Measurements from ENCODE around the gene SCIN. TPM values are rescaled to one million over a fixed set of nuclear protein-coding genes. Genes with fewer than 3 reads are reported as not detected.
"Not testable (repeated sequence)": the region's sequence is repeated elsewhere in the genome, so short reads cannot be mapped to it uniquely, and the experiment has no call there.

SCIN gene
- total RNA-seq, 4 donors from 2014 or later: under 0.01 to 6.5 (median 2.4) TPM

- TF ChIP-seq CTCF (IDR thresholded peaks at IDR 0.05) (no peak), POLR2A (IDR thresholded peaks at IDR 0.05) (no peak)
These were observed 82.6 kb downstream of the SCIN start for GRCh38 chr7:12653110-12653509.

DNA sequence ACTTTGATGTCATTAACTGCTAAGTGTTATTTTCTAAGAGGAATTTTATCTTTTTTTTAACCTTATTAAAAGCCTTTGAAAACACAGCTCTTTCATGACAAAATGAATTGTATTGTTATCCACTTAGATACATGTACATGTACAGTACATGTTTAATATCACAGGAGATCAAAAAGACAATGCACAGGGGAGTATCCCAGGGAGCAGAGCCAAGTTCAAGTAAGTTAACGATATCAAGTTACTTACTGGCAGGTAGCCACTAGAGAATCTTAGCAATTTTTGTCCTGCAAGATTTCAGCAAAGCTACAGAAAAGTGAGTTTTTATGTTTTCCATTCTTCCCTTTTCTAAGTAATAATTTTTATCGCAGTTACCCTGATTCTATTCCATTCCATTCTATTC is 83.0 kb downstream of the SCIN start:
- no peak for DNase-seq
- no peaks in the 10 kb centered on the region for H3K9me3 ChIP-seq
- no peak overlapping the region for H3K27ac ChIP-seq
- H3K27me3 ChIP-seq: no peaks in the 10 kb centered on the region
- no peak overlapping the region for H3K4me3 ChIP-seq
- H3K4me1 ChIP-seq: no peaks in the 10 kb centered on the region
- H3K36me3 ChIP-seq: no peaks in the 10 kb centered on the region
- intact Hi-C loops (cut with DNase I; ENCODE audit: low total_unique reads): no loop called here
- TF ChIP-seq POLR2A (IDR thresholded peaks at IDR 0.05) (no peak), CTCF (IDR thresholded peaks at IDR 0.05) (no peak)

More at GRCh38 chr7:12653110-12653509, 82.6 kb downstream of the SCIN start:
- H3K4me3 ChIP-seq: no peak overlapping the region
- intact Hi-C loops (cut with DNase I; ENCODE audit: low total_unique reads): no loop called here
- DNase-seq: no peak
- no peaks in the 10 kb centered on the region for H3K27me3 ChIP-seq
- H3K27ac ChIP-seq: no peak overlapping the region
- H3K4me1 ChIP-seq: no peaks in the 10 kb centered on the region
- H3K36me3 ChIP-seq: no peaks in the 10 kb centered on the region
- no peaks in the 10 kb centered on the region for H3K9me3 ChIP-seq

GRCh38 chr7:12655161-12655560 is 84.6 kb downstream of the SCIN start:
- no peak overlapping the region for H3K27ac ChIP-seq
- H3K4me1 ChIP-seq: no peaks in the 10 kb centered on the region
- no peak overlapping the region for H3K4me3 ChIP-seq
- no peaks in the 10 kb centered on the region for H3K9me3 ChIP-seq
- no peak for DNase-seq
- intact Hi-C loops (cut with DNase I; ENCODE audit: low total_unique reads): no loop called here
- TF ChIP-seq CTCF (IDR thresholded peaks at IDR 0.05) (no peak), POLR2A (IDR thresholded peaks at IDR 0.05) (no peak)
- no peaks in the 10 kb centered on the region for H3K27me3 ChIP-seq
- no peaks in the 10 kb centered on the region for H3K36me3 ChIP-seq

DNA sequence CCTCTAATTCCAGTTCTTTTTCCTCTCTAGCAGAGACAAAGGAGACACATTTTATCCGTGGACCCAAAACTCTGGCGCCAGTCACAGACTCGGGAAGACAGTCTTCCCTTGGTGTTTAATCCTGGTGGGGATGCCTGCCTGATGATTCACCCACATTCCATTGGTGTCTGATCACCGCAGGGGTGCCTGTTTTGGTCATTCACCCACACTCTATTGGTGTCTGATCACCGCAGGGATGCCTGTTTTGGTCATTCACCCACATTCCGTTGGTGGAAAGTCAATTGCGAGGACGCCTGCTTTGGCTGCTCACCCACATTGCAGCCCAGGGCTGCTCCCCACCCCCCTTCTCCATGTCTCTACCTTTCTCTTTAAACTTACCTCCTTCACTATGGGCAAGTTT is 89.9 kb downstream of the SCIN start:
- H3K27ac ChIP-seq; DNase-seq; intact Hi-C loops (cut with DNase I; ENCODE audit: low total_unique reads); H3K27me3 ChIP-seq; H3K36me3 ChIP-seq; H3K9me3 ChIP-seq; H3K4me3 ChIP-seq; H3K4me1 ChIP-seq: not testable (repeated sequence)

GRCh38 chr7:12660986-12661385 is 90.5 kb downstream of the SCIN start:
- H3K4me1 ChIP-seq; H3K27me3 ChIP-seq; intact Hi-C loops (cut with DNase I; ENCODE audit: low total_unique reads); H3K27ac ChIP-seq; H3K9me3 ChIP-seq; DNase-seq; H3K4me3 ChIP-seq; H3K36me3 ChIP-seq: not testable (repeated sequence)

DNA sequence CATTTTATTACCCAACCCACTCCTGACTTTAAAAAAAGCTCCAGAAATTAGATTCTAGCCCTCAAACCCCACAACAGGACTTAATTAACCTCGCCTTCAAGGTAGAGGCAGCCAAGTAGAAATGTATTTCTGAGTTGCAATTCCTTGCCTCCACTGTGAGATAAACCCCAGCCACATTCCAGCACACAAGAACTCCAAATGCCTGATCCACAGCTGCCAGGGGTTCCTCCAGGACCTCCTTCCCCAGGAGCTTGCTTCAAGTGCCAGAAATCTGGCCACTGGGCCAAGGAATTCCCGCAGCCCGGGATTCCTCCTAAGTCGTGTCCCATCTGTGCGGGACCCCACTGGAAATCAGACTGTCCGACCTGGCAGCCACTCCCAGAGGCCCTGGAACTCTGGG is 91.1 kb downstream of the SCIN start:
- no peak overlapping the region for H3K27ac ChIP-seq

More for the DNA sequence above, 91.1 kb downstream of the SCIN start:
- Histone ChIP-seq H3K36me3 (no peaks in the 10 kb centered on the region), H3K4me1 (no peaks in the 10 kb centered on the region), H3K9me3 (no peaks in the 10 kb centered on the region), H3K4me3 (no peak overlapping the region), H3K27me3 (no peaks in the 10 kb centered on the region)
- no peak for DNase-seq
- TF ChIP-seq POLR2A (IDR thresholded peaks at IDR 0.05) (no peak), CTCF (IDR thresholded peaks at IDR 0.05) (no peak)
- intact Hi-C loops (cut with DNase I; ENCODE audit: low total_unique reads): no loop called here
